HepG2 (cell line): ENCODE data around the gene SIK3. TPM values are rescaled to one million over a fixed set of nuclear protein-coding genes. Genes with fewer than 3 reads are reported as not detected.

Experiments used
- ATF2 ChIP-seq: sonication (generic); formaldehyde crosslinking; IDR thresholded peaks from 2 replicates; pipeline ENCODE4 v1.4.0; 2020; ENCODE audit warnings: missing genetic modification reagents
- CENPX ChIP-seq: sonication (generic); formaldehyde crosslinking; IDR thresholded peaks from 2 replicates; pipeline ENCODE4 v1.9.0; 2021; ENCODE audit warnings: mild to moderate bottlenecking, missing genetic modification reagents, moderate library complexity
- CREB1 ChIP-seq, 2 experiments: fragments of 450-650 bp in 1 of 2; IDR thresholded peaks; 2 replicates each; pipeline ENCODE4 v1.6.1; 2016 to 2017; ENCODE audit warnings: control low read depth in 1 of 2, mild to moderate bottlenecking in 1 of 2, missing compliant biosample characterization in 1 of 2, missing genetic modification characterization in 1 of 2
- GTF2F1 ChIP-seq: fragments of 150-350 bp; IDR thresholded peaks from 2 replicates; pipeline ENCODE4 v1.6.1; 2014; ENCODE audit warnings: low read length
- HNRNPK ChIP-seq: fragments of 200-400 bp; formaldehyde crosslinking; IDR thresholded peaks from 2 replicates; pipeline ENCODE4 v1.6.1; 2018; ENCODE audit warnings: low read length, low read depth, moderate library complexity, mild to moderate bottlenecking; ENCODE audit not compliant: poor library complexity, severe bottlenecking
- KMT2A ChIP-seq: sonication (generic); formaldehyde crosslinking; IDR thresholded peaks from 2 replicates; pipeline ENCODE4 v1.4.0; 2020; ENCODE audit warnings: missing genetic modification reagents
- KMT2B ChIP-seq: IDR thresholded peaks from 2 replicates; pipeline ENCODE4 v1.6.1; 2016; ENCODE audit warnings: missing genetic modification reagents, missing compliant biosample characterization
- MAFG ChIP-seq: sonication (generic); formaldehyde crosslinking; IDR thresholded peaks from 2 replicates; pipeline ENCODE4 v1.5.1; 2020; ENCODE audit warnings: mild to moderate bottlenecking, missing genetic modification reagents
- NCOA2 ChIP-seq: sonication (generic); formaldehyde crosslinking; IDR thresholded peaks from 2 replicates; pipeline ENCODE4 v1.8.0; 2022; ENCODE audit warnings: inconsistent platforms
- NCOA5 ChIP-seq: sonication (generic); formaldehyde crosslinking; IDR thresholded peaks from 2 replicates; pipeline ENCODE4 v1.4.0; 2020; ENCODE audit warnings: missing genetic modification reagents
- NFE2L1 ChIP-seq: sonication (generic); formaldehyde crosslinking; IDR thresholded peaks from 2 replicates; pipeline ENCODE4 v1.4.0; 2020; ENCODE audit warnings: missing genetic modification reagents, mild to moderate bottlenecking, borderline replicate concordance
- RELA ChIP-seq: sonication (generic); formaldehyde crosslinking; IDR thresholded peaks from 2 replicates; pipeline ENCODE4 v1.4.0; 2020; ENCODE audit warnings: missing genetic modification reagents
- SIN3B ChIP-seq: fragments of 150-350 bp; IDR thresholded peaks from 2 replicates; pipeline ENCODE4 v1.6.1; 2014; ENCODE audit warnings: low read length
- SP2 ChIP-seq: sonication (generic); formaldehyde crosslinking; IDR thresholded peaks from 2 replicates; pipeline ENCODE4 v1.5.1; 2020; ENCODE audit warnings: mild to moderate bottlenecking, missing genetic modification reagents
- ZFX ChIP-seq: sonication (generic); formaldehyde crosslinking; IDR thresholded peaks from 2 replicates; pipeline ENCODE4 v1.4.0; 2020; ENCODE audit warnings: mild to moderate bottlenecking, low read depth, missing genetic modification reagents, moderate library complexity
- ZFY ChIP-seq: sonication (generic); formaldehyde crosslinking; IDR thresholded peaks from 2 replicates; pipeline ENCODE4 v1.4.0; 2020; ENCODE audit warnings: missing genetic modification reagents
- ZIK1 ChIP-seq: sonication (generic); formaldehyde crosslinking; IDR thresholded peaks from 2 replicates; pipeline ENCODE4 v1.5.0; 2020; ENCODE audit warnings: mild to moderate bottlenecking, low read depth, missing genetic modification reagents, borderline replicate concordance
- ZNF274 ChIP-seq: sonication (generic); formaldehyde crosslinking; IDR thresholded peaks from 2 replicates; pipeline ENCODE4 v1.5.1; 2020; ENCODE audit warnings: mild to moderate bottlenecking, missing genetic modification reagents
- ZNF30 ChIP-seq: sonication (generic); formaldehyde crosslinking; IDR thresholded peaks from 2 replicates; pipeline ENCODE4 v1.5.0; 2020; ENCODE audit warnings: mild to moderate bottlenecking, missing genetic modification reagents
- ZNF331 ChIP-seq: sonication (generic); formaldehyde crosslinking; IDR thresholded peaks from 2 replicates; pipeline ENCODE4 v1.4.0; 2020; ENCODE audit warnings: missing genetic modification reagents
- ZNF337 ChIP-seq: sonication (generic); formaldehyde crosslinking; IDR thresholded peaks from 2 replicates; pipeline ENCODE4 v1.5.1; 2020; ENCODE audit warnings: missing genetic modification reagents, low read depth, mild to moderate bottlenecking, borderline replicate concordance
- ZNF597 ChIP-seq: sonication (generic); formaldehyde crosslinking; IDR thresholded peaks from 2 replicates; pipeline ENCODE4 v1.5.0; 2020; ENCODE audit warnings: missing genetic modification reagents
- ZNF615 ChIP-seq: sonication (generic); formaldehyde crosslinking; IDR thresholded peaks from 2 replicates; pipeline ENCODE4 v1.5.0; 2020; ENCODE audit warnings: mild to moderate bottlenecking, missing genetic modification reagents, borderline replicate concordance
- ZNF784 ChIP-seq: sonication (generic); formaldehyde crosslinking; IDR thresholded peaks from 2 replicates; pipeline ENCODE4 v1.5.1; 2020; ENCODE audit warnings: missing genetic modification reagents, mild to moderate bottlenecking, borderline replicate concordance
- ZNF878 ChIP-seq: sonication (generic); formaldehyde crosslinking; IDR thresholded peaks from 2 replicates; pipeline ENCODE4 v1.8.1; 2023; ENCODE audit warnings: mild to moderate bottlenecking, missing genetic modification reagents, moderate library complexity
- polyA plus RNA-seq, 8 experiments: library from polyadenylated mRNA; depleted of rRNA in 3 of 8; stranded (reverse) in 7 of 8; unstranded in 1 of 8; fragments of >200 nt; fragmentation: Illumina TruSeq in 4 of 8; extraction: Trizol in 4 of 8; gene quantifications; 2 replicates each; pipeline versions ENCODE4 v1.2.1 to v1.2.3, GENCODE V29; 2011 to 2016; ENCODE audit warnings: low read depth in 4 of 8, missing spikeins in 1 of 8, mixed read lengths in 1 of 8; ENCODE audit not compliant: insufficient read depth in 1 of 8
- total RNA-seq, 5 experiments: library from RNA; depleted of rRNA; stranded (reverse); fragments of >200 nt; fragmentation: Illumina TruSeq; extraction: Trizol; gene quantifications; 2 replicates each; pipeline ENCODE4 v1.2.3, GENCODE V29; 2016; ENCODE audit warnings: low read depth in 1 of 5
- TF ChIP-seq, protein P1 (sequence below): sonication (generic); formaldehyde crosslinking; IDR thresholded peaks from 2 replicates; pipeline ENCODE4 v1.8.0; 2022; ENCODE audit warnings: low read depth, missing genetic modification reagents

The SIK3 gene
- total and polyA plus RNA-seq, 2 of the 13 experiments (the other 11 are each of a cell fraction or from before 2014, with no cell fraction given), result 5.7 to 9.8 TPM

DNA sequence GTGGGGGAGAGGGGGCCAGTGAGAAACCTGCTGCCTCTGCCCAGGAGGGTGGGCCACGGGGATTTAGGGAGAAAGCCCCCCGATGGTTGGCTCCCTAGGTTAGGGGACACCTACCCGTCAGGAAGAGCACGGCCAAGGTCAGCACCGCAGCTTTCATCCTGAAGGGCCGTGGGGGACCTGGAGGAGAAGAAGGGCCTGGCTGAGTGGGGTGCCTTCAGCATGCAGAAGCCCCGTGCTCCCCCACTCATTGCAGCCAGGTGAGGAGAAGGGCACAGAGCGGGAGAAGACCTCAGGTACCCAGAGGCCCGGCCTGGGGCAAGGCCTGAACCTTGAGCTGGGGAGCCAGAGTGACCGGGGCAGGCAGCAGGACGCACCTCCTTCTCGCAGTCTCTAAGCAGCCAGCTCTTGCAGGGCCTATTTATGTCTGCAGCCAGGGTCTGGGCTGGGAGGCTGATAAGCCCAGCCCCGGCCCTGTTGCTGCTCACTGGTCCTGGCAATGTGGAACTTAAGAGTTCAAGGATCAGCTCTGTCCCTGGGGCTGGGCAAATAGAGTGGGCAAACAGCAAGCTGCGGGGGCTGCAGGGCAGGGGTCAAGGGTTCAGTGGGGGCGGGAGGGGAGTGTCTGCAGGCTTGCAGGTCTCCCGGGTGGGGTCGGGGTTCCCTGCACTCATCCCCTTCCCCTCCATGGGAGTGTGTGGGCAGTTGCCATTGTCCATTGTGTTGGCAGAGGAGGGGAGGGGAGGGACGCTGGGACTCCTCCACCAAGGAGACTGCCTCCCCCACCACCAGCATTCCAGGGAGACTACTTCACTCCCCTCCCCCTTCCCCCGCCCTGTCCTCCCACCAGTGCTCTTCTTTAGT, 260.8 kb downstream of the SIK3 start, which contains the start of gene APOA1 (continued):
- TF ChIP-seq HNRNPK (peak; percentile 16), GTF2F1 (peak; percentile 78), ZNF274 (CRISPR knock-in tag) (peak; percentile 71), NFE2L1 (CRISPR knock-in tag) (no peak), SP2 (CRISPR knock-in tag) (0 out of 2 replicates have a peak, but pooled peaks have one; percentile 5), ZNF30 (CRISPR knock-in tag) (peak; percentile 85), KMT2A (CRISPR knock-in tag) (no peak), RELA (no peak), ZFY (CRISPR knock-in tag) (peak; percentile 98), ZIK1 (no peak), NCOA2 (CRISPR knock-in tag) (peak; percentile 92), NCOA5 (CRISPR knock-in tag) (no peak), ZNF784 (peak; percentile 75), CREB1 (IDR thresholded peaks at IDR 0.05) (no peak), CREB1 (CRISPR knock-in tag; IDR thresholded peaks at IDR 0.05) (no peak), KMT2B (CRISPR knock-in tag) (peak; percentile 29; the same call in 1 of the 2 replicates), ZNF878 (no peak), MAFG (CRISPR knock-in tag) (no peak), ZNF597 (CRISPR knock-in tag) (no peak), SIN3B (peak; percentile 51; the same call in 1 of the 2 replicates), ZNF615 (CRISPR knock-in tag) (no peak; the same call in 1 of the 2 replicates), CENPX (no peak), ZFX (peak; percentile 98), ZNF337 (no peak), ATF2 (CRISPR knock-in tag) (peak; percentile 90), ZNF331 (CRISPR knock-in tag) (peak; percentile 82; the same call in 1 of the 2 replicates)
- TF ChIP-seq, protein P1, sequence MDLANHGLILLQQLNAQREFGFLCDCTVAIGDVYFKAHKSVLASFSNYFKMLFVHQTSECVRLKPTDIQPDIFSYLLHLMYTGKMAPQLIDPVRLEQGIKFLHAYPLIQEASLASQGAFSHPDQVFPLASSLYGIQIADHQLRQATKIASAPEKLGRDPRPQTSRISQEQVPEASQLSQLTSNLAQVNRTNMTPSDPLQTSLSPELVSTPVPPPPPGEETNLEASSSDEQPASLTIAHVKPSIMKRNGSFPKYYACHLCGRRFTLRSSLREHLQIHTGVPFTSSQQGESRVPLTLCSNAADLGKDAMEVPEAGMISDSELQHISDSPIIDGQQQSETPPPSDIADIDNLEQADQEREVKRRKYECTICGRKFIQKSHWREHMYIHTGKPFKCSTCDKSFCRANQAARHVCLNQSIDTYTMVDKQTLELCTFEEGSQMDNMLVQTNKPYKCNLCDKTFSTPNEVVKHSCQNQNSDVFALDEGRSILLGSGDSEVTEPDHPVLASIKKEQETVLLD (CRISPR knock-in tag), result no peak
